ENCODE results near the gene RAB8B. TPM values are rescaled to one million over a fixed set of nuclear protein-coding genes. Genes with fewer than 3 reads are reported as not detected.

RAB8B gene
- polyA plus RNA-seq, 1 donor, result 15.1 TPM

DNA sequence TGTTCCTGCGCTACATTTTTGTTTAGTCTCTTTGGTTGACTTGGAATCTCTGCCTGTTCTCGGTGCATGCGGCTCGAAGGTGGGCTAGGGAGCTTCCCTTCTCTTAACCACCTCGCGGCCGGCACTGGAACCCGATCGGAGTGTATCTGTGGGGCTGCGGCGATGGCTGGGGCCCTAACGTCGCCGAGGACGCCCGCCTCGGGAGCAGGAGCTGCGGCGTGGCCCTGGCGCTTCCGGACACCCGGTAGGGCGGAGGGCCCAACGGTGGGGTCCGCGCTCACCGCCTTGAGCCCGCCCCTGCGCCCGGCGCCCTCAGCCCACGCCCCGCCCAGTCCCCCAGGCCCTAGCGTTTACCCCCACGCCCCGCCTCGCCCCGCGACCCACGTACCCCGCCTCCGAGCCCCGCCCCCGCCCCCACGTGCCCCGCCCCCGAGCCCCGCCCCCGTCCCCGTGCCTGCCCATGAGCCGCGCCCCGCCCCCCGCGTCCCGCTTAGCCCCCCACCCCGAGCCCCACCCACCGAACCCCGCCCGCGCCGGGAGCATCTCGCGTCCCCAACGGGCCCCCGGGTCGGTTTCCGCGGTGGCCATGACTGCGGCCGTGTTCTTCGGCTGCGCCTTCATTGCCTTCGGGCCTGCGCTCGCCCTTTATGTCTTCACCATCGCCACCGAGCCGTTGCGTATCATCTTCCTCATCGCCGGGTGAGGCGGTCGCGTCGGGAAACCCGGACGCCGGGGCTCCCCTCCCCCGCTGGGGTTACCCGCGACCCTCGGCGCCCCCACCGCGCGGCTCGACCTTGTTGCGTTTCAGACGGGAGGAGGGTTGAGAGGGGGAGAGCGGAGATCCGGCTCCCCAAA, 87.9 kb downstream of the RAB8B start, which contains the start of gene APH1B:
TSS of gene APH1B (plus strand) at position 568 of the 855 bp plus-strand sequence. CDS start at position 587, 19 bp downstream.
- peak; percentile 83 for DNase-seq

DNA sequence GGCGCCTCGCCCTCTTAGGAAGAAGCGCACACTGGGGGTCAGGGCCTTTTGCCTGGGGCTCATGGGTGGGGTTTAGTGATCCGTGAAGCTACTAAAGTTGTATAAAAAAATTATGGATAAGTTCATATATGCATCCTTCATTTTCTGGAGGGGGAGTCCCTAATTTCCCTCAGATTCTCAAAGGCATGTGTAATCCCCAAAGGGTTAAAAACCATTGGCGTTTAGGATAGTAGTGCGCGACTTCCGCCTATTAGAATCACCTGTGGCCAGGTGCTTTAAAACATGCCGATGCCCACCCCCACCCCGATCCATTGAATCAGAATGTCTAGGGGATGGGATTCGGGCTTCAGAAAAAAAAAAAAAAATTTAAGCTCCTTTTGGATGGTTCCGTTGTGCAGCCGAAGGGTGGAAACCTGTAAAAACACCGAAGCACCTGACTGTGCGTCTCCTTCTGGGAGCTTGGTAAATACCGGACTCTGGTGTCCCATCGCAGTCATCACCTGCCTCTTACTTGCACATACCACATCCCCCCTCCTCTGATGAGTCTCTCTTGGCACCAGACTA, 88.6 kb downstream of the RAB8B start:
- DNase-seq, result no peak

DNA sequence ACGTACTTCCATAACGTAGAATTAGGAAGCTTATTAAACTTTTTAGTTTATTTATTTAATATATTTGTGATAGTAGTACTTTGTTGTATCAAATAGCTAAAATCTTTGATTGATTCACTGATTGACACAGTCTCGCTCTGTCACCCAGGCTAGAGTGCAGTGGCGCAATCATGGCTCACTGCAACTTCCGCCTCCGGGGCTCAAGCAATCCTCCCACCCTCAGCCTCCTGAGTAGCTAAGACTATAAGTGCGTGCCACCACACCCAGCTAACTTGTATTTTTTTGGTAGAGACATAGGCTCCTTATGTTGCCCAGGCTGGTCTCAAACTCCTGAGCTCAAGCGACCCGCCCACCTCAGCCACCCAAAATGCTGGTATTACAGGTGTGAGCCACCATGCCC, 93.7 kb downstream of the RAB8B start:
- no peak for DNase-seq

DNA sequence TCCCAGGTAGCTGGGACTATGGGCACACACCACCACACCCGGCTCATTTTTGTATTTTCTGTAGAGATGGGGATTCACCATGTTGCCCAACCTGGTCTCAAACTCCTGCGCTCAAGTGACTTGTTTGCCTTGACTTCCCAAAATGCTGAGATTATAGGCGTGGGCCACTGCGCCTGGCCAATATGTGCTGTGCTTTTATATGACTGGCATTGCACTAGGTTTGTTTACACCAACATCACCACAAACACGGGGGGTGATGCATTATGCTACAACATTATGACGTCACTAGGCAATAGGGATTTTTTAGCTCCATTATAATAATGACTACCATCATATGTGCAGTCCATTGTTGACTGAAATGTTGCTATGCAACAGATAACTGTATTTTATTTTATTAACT, 94.9 kb downstream of the RAB8B start:
- no peak for DNase-seq

DNA sequence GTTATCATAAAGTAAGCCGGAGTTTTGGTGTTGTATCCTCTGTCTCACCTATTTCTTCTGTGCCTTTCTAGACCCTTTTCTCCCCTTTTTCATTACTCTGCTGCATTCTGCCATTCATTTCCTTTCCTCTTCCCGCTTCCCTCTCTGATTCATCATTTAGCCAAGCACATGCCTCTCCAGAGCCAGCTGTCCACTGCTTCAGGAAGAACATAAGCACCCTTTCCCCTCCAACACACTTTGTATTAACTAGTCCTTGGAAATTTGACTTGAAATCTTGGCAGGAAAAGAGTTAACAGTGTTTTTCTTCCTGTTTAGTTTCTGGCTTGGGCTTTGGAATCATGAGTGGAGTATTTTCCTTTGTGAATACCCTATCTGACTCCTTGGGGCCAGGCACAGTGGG, 97.7 kb downstream of the RAB8B start:
- no peak for DNase-seq

DNA sequence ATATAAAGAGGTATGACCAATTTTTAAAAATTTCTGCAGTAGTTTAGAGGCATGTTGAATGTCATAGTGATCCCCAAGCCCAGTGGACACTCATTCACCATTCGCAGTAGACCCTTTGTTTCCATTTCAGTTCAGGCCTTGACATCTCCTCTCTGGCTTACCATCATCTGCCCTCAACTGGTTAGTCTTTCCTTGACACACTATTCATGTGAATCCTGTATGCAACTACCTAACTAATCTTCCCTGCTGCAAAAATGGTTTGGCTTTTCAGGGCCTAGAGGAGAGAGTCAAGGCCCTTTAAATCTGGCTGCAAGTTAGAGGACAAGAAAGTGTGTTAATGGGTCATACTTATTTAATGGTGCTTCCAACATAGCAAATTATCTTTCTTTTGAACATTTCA, 98.9 kb downstream of the RAB8B start:
- DNase-seq, result no peak

DNA sequence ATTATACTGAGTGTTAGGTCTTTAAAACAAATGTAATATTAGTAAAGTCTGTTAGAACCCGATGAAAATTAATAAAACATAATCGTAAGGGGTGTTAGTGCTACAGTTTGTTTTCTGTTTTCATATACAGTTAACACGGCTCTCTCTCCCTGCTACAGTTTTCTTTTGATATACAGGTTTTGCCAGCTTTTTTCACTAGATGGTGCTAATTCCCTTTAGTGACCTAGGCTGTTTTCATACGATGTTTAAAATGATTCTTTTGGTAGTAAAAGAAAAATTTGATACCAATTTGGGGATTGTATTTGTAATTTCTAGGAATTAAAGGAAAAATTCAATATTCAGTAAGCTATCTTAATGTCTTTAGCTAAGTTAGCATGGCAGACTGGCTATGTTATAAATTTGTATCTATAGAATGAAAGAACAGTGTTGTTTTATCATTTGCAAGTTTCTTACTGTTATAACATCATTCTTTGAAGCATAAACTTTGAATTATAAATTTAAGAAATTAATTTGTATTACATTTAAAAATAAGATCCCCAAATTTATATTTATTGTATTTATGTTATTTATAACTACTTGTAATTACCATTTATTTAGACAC, 99.5 kb downstream of the RAB8B start:
- DNase-seq, result peak; percentile 57

DNA sequence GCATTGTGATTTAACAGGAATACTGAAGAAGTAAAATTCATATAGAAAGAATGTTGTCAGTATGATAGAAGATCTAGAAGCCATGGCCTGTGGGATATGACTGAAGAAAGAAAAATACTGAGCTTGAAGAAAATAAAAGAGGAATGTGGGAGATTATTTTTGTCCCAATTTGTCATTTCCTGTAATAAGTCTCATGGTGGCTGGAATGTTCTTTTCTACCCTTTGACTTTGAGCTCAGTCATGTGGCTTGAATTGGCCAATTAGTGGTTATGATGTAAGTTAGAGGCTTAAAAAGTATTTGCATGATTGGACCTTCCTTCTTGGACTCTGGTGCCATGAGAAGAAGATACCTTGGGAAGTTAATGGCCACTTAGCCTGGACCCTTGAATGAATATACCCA, 102.1 kb downstream of the RAB8B start:
- no peak for DNase-seq

DNA sequence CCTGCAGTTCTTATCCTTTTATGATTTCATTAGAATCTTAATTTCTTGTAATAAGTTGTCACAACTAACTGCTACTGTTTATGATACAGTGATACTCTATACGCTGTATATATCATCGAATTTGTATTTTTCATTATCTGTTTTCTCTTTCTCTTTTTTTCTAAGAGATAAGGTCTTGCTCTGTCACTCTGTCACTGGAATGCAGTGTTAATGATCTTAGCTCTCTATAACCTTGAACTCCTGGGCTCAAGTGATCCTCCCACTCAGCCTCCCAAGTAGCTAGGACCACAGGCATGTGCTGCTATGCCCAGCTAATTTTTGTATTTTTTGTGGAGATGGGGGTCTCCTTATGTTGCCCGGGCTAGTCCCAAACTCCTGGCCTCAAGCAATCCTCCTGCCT, 102.8 kb downstream of the RAB8B start:
- DNase-seq, result no peak

DNA sequence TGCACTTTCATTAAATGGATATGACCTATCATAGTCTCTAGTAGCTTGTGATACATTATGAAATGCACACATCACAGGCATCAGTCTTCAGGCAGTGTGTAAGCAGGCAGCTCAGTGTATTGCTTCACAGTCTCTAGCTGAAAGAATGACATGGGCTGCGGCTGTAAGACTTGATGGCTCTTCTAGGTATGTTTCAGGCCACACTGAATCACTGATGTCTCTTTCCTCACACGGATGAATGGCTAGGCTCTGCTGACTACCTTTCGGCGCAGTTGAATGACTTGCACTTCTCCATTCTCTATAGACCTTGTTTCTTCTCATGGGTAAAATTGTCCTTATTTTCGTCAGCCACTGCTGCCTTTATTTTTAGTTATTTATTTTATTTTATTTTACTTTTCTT, 103.4 kb downstream of the RAB8B start:
- no peak for DNase-seq

DNA sequence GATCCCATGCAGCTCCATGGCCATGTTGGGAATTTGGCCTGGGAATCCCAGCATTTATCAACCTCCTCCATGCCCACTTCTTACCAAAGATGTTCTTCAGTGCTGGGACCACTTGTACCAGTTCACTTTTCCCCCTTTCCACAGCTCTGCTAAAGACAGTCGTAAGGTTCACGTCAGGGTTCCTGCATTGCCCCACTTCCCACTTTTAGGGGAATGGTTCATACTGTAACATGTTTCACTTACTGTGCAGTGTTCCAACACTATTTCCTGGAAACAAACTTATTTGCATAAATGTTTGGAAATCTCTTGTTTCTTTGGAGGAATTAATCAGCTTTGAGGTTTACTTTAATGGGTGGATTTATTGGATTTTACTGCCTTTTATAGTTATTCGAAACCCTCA, 105.0 kb downstream of the RAB8B start:
- no peak for DNase-seq

DNA sequence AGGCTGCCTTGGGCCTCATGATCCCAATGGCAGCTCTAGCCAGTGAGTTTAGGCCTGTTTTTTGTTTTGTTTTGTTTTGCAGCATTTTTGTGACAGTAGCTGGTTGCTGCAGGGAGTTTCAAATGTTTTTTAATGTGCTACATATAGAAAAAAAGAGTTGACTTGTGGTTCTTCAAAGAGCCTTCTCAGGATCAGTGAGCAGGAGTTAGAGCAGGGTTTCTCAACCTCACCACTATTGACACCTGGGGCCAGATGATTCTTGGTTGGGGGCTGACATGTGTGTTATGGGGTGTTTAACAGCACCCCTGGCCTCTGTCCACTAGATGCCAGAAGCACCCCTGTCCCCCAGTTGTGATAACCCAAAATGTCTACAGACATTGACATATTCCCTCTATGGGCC, 105.9 kb downstream of the RAB8B start:
- DNase-seq, result no peak

DNA sequence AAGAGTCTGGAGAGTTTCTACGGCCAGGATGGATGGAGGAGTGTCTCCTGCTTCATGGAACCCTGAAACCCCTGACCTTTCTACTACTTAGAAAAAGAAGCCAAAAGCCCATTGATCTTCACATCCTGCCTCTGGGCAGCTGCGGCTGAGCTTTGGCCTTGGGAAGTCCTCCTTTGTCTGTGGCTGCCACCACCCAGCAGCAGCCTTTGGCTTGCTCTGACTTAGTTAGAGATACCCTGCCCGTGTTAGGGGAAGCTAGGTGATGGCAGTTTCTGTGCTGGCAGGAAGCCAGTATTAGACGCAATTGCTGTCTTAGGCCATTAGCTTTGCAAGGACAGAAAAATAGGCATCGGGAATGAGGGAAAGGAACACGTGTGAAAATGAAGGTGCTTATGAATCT, 106.8 kb downstream of the RAB8B start:
- DNase-seq, result no peak

DNA sequence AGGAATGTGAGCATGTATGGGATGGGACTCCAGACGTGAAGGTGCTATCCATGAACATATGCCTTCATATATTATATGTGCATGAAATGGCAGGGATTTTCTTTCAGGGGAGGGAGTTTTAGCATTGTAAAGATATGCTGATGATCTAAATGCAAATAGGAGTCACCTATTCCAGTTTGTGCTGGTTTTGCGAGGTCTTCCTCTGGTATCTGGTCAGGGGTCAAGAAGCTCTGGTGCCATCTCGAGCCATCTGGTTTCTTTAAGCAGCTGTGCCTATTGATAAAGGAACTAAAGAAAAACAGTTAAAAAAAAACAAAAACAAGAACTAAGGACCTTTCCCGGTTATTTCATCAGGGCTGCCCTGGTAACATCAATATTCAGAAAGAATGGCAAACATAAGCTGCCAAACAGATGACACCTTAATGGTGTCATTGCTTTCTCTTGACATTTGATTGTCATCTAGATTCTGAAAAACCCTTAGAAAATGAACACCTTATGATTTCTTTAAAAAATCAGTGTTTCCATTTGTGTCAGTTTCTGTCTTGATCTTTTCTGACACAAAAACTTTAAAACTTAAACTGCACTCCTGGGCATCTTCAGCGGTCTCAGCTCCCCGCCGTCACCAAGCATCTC, 110.7 kb downstream of the RAB8B start:
- DNase-seq, result no peak

DNA sequence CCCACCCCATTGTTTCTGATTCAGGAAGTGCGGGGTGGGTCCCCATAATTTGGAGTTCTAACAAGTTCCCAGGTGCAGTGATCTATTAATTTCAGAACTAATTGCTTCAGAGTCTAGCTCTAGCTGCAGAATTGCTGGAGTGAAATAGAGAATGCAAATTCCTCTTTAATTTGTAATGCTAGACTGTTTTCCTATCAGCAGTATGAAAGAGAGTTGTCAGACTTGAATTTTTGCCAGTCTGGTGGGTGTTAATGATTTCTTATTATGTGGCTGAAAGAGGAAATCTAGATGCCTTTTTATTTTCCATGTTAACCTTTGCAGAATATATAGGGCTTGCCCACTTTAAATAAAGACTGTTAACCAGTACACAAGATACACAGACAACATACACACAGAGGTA, 111.7 kb downstream of the RAB8B start:
- no peak for DNase-seq

DNA sequence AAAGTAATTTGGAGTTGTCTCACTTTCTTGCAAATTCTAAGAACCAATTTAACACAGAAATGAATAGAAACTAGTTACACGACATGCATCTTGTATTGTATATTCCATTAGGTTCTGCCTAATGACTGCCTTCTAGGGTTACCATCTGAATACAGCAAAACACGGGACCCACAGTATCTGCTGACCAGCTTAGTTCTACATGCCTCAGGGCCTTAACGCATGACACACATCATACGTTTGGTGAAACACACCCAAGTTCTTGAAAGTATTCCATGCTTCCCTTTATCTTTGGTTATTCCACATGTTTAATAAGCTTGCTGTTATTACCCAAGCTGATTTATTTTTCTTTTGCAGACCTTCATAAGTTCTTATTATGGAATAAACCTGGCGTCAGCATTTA, 115.9 kb downstream of the RAB8B start:
- DNase-seq, result no peak

DNA sequence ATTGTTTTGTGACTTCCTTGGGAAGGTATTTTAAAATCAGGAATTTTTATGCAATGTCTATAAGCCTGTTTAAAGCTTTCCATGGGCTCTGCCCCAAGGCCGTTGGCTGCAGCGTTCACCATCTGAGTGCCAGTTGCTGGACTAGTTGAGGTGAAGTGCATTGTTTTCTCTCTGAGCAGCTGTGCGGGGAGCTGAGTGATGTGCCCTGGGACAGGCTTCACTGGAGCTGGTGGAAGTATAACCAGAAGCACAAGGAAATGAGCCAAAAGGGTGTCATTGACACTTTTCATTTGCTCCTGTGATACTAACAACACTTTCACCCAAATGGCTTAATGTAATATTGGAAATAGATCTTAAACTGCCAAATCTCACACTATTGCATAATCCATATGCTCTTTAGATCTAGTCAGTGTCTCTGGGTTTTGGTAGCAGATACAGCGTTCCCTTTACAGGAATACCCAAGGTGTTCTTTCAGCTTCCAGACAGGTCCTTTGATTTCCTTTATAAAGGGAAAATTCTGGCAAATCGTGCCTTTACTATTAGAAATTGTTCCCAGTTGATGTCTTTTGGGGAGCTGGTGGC, 117.2 kb downstream of the RAB8B start:
- DNase-seq, result no peak

DNA sequence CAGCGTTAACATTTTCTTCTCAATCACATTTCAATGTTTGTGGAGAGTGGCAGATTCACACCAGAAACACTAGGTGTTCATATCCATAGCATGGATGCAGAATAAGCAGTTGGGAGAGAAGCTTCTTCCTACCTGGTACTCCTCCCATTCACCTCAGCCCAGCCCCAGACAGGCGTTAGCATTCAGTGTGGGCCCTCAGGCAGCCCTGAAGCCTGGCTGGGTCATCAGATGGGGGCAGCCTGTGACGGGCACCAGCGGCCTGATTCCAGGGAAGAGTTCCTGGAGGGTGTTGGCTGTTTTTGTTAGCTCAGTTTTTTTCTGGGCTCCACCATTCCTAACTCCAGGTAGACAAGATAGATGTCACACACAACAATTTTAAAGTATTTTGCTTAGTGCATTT, 119.1 kb downstream of the RAB8B start:
- DNase-seq, result no peak

DNA sequence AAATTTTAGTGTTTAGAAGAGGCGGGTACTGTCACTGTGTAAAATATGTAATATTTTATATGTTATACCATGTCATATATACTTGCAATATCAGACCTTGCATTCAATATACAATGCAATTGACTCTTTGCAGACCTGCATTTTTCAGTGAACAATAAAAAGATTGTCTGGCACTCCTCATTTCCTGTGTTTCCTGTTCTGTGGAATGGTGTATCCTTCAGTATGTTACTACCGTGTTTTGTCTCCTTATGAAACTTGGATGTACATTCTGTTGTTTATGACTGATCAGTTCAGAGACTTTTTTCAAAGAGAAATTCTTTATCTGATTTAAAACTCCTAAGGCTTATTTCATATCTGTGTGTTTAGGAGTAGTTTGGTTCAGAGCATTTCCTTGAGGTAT, 119.5 kb downstream of the RAB8B start:
- no peak for DNase-seq

DNA sequence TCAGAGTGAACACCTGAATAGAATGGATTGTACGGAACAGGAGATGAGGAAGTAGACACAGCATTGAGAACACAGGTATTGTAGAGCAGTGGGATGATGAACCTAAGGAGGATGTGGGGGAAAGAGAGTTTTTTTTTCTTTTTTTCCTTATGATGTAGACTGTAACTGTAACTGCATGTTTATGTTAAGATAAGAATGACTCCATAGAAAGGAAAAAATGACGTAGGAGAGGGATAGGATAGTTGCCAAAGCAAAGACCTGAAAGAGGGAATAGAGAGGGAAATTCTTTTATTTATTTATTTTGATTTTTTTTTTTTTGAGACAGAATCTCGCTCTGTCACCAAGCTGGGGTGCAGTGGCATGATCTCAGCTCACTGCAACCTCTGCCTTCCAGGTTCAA, 121.2 kb downstream of the RAB8B start:
- DNase-seq, result no peak

DNA sequence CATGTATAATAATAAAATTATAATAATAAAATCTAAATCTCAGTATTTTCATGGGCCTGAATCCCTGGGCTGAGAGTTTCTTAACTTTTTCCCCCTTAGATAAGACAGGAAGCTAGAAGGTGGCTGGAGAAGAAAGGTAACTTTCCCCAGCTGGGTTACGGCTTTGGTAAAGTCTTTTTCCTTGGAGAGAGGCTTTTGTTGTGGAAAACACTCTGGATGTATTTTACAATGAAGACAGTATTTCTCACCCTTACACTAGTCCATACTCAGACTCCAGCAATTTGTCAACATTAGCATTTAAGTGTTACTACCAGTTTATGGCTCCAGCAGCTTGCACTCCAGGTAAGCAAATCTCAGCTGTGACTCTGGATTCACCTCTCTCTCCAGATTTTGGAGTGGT, 122.9 kb downstream of the RAB8B start:
- DNase-seq, result no peak

DNA sequence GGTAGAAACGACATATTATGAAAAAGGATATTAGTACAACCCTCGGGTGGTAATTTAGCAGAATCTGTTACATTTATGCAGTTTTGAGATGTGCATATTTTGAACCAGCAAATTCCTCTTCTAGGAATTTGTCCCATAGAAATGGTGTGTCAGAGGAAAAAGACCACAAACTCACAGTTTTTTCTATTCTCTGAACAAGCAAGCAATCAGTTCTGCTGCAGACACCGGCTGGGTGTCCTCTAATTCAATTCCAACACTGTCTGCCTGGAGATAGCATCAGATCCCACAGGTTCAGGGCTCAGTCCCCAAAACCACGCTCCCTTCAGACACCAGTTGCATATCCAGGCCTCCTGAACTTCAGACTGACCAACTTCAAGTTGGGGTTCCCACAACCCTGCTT, 124.4 kb downstream of the RAB8B start:
- no peak for DNase-seq

DNA sequence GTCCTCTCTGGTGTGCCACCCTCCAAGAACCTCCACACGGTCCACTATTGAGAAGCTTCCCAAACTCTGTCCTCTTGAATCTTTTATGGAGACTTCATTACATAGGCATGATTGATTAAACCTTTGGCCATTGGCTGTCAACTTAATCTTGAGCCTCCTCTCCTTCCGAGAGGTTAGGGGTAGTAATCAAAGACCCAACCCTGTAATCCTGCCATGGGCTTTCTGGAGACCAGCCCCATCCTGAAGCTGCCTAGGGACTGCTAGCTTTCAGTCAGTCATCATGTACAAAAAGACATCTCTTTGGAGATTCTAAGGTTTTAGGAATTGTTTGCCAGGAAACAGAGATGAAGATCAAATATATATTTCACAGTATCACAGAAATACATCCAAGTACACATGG, 125.0 kb downstream of the RAB8B start:
- DNase-seq, result no peak

All from hindlimb muscle (tissue), 1 donor.